GM19328 (cell line): ENCODE data around the gene R3HDM2.
"Not testable (repeated sequence)": the region's sequence is repeated elsewhere in the genome, so short reads cannot be mapped to it uniquely, and the experiment has no call there.

Experiments
- ATAC-seq: cut with Tn5 transposase; IDR thresholded peaks from one replicate; pipeline ENCODE4 v1.9.1; 2021; ENCODE audit warnings: mild to moderate bottlenecking, moderate library complexity; ENCODE audit not compliant: unreplicated experiment

The R3HDM2 gene

DNA sequence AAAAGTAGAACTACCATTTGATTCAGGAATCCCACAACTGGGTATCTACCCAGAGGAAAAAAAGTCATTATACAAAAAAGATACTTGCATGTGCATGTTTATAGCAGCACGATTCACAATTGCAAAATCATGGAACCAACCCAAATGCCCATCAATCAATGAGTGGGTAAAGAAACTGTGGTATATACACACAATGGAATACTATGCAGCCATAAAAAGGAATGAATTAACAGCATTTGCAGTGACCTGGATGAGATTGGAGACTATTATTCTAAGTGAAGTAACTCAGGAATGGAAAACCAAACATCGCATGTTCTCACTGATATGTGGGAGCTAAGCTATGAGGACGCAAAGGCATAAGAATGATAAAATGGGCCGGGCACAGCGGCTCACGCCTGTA lies 154.6 kb downstream of the R3HDM2 start:
- not testable (repeated sequence) for ATAC-seq

DNA sequence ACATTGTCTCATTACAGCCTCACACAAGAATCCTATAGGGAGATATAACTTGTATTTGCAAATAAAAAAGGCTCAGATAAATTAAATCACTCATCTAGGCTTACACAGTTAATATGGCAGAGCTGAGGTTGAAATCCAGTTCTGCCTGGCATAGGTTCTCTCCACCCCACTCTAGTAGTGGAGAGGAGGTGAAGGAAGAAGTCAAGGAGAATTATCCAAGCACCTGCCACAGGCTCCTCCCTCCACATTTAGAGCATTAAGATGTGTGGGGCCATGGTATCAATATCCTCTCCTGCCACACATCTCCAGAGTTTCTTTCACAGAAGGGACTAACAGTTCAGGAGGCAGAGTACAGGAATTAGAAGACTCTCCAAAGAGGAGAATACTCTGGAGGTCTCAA lies 157.3 kb downstream of the R3HDM2 start:
- ATAC-seq, result no peak

DNA sequence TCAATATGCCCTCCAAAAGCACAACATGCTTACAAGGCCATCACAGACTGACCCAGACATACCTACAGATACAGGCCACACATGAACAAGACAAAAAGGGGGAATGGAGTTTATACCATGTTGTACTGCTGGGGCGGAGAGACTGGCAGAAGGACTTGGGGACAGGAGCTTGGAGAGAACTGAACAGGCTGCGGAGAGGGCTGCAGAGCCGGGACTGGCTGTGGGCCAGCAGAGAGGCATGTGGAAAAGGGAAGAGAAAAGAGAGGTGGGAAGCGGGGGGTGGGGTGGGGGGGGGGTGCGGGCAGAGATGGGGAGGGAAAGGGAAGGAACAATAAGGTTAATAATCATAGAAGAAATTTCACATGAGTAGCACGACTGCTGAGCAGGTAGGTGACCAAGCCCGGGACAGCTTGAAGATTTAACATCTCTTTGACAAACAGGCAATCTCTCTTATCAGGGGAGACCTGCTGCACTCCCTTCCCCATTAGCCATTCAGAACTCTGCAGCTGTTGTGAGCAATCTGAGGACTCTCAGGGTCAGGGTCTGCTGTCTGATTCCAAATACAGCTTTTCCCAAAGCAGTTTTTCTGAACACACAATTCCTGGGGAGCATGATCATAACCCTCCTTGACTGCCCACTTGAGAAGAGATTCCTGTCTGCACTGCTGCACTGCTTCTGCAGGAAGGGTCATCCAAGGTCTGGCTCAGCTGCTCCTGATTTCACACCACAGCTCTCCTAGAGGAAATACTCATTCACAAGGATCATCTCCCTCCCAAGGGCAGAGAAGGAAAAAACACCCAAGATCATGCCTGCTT lies 158.3 kb downstream of the R3HDM2 start:
- no peak for ATAC-seq

DNA sequence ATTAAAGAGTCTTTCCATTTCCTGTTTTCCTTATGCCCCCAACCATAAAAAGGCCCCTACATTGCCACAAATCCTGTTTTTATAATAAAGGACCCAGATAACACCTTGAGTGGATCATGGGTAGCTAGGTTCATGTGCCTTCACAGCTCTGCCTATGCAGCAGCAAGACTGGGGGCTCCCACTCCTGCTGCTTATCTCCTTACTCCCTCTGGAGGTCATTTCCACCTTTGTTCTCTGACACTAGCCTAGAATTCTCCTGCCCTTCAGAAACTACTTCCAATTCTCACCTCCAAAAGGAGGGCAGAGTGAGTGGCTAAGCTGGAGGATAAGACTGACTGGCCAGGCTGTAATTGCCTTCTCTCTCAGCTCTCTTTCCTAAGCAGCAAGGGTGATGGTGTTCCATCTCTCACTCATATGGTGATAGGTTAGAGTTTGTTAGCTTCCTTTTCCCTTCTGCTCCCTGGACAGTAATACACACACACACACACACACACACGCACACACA lies 159.8 kb downstream of the R3HDM2 start:
- no peak for ATAC-seq

DNA sequence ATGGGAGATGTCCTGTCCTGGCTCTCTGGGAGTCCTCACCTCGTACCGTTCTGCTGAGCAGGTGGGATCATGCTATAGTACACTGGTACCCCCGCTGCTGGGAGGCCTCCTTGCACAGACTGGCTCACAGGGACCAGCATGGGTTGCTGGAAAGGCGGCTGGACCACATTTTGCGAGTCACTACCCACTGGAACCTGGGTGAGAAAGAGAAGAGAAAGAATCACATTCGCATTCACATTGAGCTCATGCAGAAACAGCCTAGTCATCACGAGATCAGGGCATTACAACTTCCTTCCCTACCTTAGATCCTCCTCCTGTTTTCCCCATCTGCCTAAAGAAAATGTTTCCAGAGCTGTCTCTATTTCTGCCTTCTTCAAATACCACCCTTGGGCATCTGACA lies 162.6 kb downstream of the R3HDM2 start:
- ATAC-seq, result no peak

DNA sequence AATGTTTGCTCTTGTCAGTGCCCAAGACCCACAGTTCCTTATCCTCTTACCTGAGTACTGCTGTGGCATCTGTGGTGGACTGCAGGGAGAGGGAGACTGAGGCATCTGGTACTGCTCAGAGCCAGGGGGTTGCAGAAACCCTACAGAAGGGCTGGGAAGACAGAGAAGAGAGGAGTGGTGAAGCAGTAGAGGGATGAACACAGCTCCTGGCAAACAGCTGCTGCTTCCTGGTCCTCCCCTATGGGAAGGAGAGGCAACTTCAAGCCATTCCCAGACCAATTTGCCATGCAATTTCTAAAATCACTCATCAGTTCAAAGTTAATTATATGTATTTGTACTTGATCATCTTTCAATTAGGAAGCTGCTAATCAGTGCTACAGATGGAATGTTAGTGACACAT lies 164.2 kb downstream of the R3HDM2 start:
- ATAC-seq, result no peak

DNA sequence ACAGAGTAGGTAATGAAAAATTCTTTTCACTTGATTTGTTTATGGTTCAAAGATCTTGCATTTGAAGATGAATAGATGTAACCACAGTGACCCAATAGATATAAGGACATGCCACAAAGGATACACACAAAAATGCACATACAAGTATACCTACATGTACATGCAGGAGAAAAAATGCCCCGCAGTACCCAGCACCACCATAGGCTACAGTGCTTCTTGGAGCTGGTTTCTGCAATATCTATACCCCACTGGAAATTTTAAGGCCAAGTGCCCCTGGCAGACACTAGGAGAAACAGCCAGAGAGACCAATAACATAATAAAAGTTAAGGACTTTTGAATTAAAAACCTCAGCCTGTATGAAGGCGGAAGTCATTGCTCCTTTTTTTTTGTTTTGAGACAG lies 167.7 kb downstream of the R3HDM2 start:
- no peak for ATAC-seq

DNA sequence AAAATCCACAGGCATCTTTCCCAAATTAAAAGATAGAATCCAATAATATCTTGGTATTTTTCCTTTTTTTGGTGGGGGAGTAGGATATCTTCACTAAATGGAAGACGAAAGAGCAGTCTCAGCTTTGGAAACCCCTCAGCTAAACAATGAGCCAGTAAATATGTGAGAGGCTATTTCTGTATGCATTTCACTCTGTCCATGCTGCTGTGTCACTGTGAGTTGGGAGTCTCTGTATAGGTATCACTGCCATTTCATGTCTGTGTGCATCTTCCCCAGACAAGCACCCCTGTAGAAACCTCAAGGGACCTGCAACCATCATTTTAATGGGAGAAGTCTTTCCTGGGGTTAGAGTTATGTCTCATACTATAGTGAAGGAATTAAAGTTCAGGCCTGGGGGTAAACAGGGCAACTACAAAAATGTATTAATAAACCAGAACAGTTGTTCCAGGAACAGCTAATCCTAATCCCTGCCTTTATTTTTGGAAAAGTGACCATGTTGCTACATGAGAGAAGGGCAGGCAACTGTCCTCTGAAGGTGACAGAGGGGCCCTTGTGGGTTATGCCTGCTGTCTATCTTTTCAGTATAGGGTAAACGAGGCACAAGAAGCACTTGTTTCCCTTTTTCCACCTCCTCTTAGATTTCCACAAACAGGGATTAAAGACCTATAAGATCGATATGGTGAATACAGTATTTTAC lies 168.6 kb downstream of the R3HDM2 start:
- ATAC-seq, result no peak

DNA sequence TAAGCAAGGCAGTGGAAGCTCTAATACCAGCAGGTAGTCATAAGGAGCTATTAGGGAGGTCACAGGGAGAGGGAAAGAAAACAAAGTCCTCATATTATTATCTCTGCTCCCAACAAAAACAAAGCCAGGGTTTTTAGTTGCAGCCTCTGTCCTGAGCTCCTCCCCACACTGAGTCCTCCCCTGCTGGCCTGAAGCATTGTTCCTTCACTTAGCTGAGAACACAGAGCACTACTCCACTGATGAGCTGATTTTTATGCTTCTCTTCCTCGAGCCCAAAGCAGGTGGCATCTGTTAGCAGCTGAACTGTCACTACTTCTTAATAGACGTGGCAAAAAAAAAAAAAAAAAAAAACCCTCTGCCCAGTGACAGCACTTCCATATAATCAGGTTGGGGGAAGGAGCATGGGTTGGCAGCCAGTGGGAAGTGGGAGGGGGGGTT lies 169.4 kb downstream of the R3HDM2 start:
- no peak for ATAC-seq

DNA sequence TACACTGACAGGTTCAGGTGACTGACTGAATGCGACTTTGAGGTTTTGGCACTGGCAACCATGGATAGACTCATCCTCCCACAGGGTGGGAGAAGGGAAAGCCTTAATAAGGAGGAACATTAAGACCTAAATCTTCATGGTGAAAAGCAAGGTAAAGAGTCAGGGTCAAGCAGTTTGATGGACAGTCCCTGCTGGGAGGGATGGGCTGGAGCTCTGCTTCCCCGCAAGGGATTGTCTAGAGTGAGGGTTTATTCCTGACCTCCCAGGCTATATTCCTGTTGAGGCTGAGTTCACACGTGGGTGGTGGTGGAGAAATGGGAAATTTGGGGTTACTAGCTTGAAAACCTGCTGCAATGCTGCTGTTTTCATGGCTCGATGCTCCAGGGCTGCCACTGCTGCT lies 170.5 kb downstream of the R3HDM2 start:
- ATAC-seq, result no peak

DNA sequence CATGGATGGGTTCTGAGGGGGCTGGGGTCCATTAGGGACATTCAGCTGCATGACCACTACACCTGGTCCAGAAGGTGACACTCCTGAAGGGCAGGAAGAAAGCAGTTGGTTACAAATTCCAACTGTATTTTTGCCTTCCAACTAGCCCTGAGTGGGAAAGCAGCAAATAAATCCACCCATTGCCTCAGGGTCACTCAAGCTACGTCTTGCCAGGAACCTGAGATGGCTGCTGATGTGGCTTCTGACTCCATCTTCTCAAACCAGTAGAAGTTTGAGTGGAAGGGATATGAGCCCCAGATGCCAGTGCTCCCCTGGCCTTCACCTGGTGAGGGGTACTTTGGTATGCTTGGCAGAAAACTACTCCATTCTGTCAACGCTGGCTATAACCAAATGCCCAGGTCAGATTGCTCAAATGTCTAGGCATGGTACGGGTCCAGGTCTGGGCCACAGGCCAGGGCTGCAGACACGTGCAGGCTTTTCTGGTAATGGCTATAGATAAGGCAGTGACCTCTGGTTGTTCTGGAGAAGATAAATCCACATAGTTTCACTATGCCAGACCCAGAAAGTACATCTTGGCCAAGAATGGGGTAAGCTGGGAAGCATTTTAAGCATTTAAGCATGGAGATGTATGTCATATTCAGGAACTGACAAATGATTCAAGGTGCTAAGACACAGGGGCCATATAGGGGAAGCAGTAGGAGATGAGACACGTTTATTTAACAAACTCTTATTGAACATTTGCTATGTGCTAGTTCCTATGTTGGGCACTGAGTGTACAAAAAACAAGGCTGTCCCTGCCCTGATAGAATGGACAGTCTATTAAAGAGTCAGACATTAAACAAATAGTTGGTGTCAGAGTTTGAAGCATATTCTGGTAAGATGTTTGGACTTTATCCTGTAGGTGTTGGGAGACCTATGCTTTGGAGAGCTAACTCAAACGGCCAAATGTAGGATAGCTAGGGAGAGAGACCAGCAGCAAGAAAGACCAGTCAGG lies 171.6 kb downstream of the R3HDM2 start:
- ATAC-seq, result no peak

DNA sequence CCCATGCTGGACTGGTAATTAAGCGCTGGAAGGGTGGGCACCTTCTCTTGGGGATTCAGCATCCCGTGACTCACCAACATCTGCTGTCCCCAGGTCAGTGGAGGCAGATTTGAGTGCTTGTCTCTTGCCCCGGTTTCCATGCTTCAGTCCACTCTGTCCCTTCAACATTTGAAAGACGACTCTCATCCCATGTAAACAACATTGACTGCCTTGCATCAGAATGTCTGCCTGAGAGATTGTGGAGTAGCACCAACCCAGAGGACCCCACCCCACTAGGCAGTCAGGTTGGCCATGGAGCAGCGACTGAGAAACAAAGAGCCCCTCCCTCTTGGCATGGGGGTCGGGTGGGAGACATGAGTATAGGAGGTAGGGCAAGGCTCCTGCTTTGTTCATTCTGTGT lies 174.9 kb downstream of the R3HDM2 start:
- ATAC-seq, result no peak

DNA sequence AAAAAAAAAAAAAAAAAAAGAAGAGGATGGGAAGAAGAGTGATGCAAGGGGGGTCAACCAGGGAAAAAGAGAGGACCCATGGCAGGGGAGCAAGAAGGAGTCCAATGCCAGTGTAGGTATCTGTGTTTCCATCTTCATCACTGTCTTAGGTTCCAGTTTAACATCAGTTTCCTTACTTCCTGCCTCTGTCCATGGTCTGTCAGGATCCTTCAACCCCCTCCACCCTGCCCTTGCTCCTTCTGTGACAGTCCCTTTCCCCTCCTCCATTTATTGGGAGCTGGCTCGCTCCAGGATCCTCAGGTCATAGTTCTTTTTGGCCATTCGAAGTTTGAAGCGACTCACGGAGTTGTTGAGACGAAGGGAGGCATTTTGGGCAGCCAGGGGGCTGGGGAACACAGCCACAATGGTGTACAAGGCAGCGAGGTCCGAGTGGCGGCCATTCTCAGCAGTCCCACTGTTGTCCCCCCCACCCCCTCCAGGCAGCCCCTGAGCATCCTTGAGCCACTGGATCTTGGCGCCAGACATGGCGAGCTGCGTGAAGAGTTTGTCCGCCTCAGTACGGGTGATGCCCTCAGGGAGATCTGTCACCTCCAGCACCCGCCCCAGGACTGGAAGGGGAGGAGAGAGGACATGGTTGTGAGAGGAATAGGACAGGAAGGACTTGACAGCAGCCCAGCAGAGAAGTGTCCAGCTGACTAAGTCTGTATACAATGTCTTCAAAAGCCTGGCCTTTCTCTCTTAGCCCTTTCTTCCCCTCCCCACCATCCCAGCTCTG lies 176.2 kb downstream of the R3HDM2 start:
- ATAC-seq, result no peak

DNA sequence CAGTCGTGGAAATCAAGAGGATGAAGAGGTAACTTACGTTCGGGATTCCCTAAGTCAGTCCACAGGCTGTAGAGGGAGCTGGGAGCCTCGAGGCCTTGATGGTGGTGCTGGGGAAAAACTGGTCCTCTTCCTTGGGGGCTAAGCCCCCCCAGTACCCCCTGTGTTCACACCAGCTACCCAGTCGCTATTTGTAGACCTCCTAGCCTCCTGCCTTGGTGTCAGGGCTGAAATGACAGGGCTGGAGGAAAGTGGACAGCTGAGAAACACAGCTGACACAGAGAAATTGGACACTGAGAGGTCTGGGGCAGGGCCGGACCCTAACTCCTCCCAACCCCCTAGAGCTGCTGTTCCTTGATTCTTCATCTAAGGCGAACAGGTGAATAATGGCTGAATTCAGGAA lies 179.9 kb downstream of the R3HDM2 start, which contains the start of gene STAC3:
Gene STAC3, minus strand, starts transcription at position 232 of the 400 bp plus-strand sequence. CDS start 1,551 bp downstream, outside the sequence.
- ATAC-seq, result no peak

DNA sequence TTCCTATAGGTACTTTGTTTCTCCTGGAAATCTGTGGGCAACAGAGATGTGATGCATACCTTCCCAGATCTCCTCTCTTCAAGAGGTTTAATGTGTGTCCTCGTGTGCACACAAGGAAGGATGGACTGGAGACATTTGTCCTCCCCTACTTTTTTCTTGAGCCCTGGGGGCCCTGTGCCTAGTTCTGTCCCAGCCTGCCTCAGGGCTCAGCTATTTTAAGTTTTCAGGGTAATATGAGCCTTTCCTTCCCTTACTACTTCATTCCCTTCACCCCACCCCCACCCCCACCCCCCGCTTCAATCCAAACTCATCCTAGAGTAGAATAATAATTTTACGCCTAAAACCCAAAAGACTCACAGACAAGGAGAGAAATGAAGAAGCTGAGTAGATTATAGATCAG lies 180.3 kb downstream of the R3HDM2 start:
- ATAC-seq, result no peak

DNA sequence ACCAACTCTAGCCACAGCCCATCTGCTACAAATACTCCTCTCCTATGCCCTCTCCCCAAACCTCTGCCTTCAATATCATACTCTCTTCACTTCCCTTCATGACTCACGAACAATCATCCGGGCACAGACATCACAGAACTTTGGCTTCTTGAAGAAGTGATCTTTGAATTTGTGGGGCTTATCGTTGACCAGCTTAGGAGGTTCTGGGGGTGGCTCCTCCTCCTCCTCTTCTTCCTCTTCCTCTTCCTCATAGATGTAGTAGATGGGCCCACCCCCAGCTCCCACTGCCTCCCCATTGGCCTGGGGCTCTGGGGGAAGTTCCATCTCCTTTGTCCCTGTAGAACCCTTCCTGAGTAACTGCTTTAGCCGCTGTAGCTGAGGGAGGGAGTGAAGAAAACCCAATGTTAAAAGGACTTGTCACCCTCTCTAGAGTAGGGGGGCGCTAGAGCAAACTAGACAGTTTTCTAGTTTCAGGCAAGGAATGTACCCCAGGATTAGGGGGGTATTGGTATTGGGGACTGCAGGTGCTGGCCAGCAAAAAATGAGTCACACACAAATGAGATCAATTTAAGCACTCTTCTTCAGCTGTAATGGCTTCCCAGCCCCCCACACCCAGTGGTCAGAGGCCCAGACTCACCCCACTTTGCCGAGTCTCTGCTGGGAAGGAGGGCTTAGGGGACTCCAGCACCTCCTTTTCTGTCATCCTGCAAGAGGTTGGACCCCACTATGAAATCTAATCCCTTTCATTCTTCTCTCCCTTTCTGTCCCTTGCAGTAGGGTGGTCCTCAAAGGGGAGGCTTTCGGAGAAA lies 181.7 kb downstream of the R3HDM2 start:
- no peak for ATAC-seq

DNA sequence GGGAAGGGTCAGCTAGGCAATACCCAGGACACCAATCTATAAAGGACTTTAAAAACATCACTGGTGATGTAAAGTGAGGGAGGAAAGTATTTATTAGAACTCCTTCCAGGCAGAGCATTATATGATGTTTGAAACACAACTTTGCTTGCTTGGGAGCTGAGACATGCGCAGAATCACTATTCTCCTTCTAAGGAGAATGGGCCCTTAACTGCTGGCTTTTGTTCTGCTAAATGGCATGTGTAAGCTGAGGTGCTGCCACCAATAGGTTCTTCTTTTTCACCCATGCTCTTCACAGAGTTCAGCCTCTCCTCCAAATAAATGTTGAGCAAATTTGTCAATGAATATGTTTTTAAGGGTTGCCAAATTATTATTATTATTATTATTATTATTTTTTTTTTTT lies 183.8 kb downstream of the R3HDM2 start:
- no peak for ATAC-seq

DNA sequence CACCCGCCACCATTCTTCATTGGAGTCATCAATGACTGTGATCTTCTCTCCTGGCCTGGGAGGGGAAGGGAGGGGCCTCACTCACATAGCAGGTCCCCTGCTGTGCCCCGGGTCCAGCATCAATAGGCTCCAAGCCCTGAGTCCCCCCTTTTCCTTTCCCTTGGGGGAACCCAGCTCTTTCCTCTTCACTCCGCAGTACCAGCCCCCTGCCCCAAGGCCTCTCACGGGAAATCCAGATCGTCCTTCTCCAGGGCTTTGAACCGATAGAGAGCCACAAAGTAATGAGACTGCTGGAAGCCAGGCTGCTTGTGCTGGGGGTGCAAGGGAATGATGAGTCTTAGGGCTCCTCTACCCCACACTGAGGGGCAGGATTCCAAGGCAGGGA lies 186.5 kb downstream of the R3HDM2 start:
- no peak for ATAC-seq
